Stimulated activated CD8-positive, alpha-beta memory T cell treated with anti-CD3 and anti-CD28 coated beads, Interleukin-4, amount 100 ng/mL, for 48 hours (primary cell): ENCODE data around the gene SNHG17.
"Not testable (repeated sequence)": the region's sequence is repeated elsewhere in the genome, so short reads cannot be mapped to it uniquely, and the experiment has no call there.

Experiments
- DNase-seq: peaks from one replicate; pipeline ENCODE4 v3.0.0-alpha.2; 2020

Gene SNHG17

GRCh38 chr20:38447251-38447661 lies 12.1 kb upstream of the SNHG17 start:
- DNase-seq = no peak

DNA sequence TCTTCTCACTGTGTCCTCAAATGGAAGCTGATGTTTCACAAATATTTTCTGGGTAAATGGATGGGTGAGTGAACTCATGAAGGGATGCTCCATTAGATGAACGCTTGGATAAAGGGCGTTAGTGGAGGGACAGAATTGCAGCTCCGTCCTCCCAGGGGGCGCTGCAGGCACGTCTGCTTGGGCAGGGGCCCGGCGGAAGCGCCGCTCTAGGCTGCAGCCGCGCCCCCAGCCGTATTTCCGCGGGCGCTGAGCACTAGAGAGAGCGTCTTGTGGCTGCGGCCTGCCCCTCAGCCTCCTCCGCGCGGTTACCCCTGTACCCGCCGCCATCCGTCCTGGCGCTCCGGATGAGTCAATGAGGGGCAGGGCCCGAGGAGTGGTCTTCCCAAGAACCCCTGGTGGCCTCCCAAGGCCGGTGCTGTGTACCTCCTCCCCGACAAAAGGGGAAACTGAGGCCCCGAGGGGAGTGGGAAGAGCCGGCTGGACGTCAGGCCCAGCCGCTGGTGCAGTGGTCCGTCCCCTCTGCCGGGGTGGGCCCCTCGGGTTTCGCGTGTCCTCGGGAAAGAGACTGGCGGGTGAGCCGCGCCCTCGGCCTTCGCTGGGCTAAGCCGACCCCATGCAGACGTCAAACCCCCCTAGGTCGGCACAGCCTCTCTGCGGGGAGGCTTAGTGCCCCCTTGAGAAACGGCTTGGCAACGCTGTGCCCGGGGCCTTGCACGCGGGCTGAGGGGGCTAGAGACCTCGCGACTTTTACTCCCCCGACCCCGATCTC lies 11.5 kb upstream of the SNHG17 start:
- DNase-seq = peak; percentile 97

GRCh38 chr20:38445901-38446425 lies 10.8 kb upstream of the SNHG17 start:
- no peak for DNase-seq

DNA sequence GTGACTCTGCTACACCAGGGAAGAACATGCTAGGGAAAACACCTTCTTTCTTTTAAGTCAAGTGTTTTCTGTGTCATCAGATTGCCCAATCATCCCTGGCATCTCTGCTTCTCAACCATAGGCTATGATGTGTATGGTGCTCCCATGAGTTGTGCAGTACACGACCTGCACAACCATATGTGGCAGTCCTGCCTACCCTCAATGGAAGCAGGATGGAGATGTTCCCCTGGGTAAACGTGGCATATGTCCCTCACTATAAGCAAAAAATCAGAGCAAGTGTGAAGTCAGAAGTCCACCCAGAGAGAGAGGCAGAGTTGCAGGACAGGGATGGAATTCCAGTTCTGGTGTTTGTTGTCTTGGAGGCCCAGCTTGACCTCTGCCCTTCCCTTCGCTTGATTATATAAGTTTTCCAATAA lies 10.3 kb upstream of the SNHG17 start:
- DNase-seq = no peak

- no peak for DNase-seq
Observed at GRCh38 chr20:38441916-38442315, 6.8 kb upstream of the SNHG17 start.

DNA sequence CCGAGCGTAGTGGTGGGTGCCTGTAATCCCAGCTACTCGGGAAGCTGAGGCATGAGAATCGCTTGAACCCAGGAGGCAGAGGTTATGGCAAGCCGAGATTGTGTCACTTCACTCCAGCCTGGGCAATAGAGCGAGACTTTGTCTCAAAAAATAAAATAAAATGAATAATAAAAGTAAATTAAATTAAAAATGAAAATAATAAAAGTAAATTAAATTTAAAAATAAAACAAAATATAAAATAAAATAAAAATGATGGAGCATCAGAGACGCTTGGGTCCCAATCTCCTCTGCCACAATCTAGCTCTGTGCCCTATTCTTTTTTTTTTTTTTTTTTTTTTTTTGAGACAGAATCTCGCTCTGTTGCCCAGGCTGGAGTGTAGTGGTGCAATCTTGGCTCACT lies 6.0 kb upstream of the SNHG17 start:
- DNase-seq = not testable (repeated sequence)

GRCh38 chr20:38437796-38438195 lies 2.7 kb upstream of the SNHG17 start:
- no peak for DNase-seq

GRCh38 chr20:38435555-38435939 lies 419 bp upstream of the SNHG17 start:
- no peak for DNase-seq

DNA sequence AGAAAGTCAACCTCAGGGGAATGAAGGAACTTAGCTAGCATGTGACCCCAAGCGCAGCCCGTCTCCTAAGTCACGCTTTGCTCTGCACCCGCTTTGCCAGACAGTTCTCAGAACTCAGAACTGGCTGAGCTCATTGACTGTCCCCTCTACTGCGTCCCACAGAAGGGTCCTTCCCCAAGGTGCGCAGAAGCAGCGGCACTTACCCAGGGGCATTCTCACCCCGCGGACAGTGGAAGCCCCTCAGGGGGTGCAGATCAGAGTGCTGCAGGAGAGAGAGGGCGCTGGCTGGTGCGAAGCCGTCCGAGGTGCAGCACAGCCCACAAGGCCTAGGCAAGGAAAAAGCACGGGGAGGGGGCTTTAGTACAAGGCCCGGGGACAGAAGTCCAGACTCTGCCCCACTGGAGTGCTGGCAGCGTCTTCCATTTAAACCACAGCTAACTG lies 807 bp downstream of the SNHG17 start:
- DNase-seq = no peak

DNA sequence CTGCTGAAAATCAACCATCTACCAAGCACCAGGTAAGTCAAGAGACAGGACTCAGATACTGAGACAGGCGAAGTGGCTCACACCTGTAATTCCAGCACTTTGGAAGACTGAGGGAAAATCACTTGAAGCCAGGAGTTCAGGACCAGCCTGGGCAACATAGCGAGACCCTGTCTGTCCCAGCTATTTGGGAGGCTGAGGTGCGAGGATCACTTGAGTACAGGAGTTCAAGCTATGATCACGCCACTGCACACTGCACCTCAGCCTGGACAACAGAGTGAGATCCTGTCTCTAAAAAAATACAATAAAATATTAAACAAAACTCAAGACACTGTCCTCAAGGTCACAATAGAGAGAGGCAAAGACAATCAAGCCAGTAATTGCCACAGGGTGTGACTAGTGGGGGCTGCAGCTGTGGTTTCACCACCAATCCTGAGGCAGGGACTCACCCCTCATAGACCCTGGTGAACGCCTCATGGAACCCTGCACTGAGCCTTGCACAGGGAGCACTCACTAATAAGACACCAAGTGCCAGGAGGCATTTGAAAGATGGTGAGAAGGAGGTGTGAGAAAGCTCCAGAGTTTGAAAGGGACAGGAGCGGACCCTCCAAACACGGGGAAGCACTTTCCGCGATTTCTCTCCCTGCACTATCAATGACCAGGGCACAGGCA lies 1.7 kb downstream of the SNHG17 start:
- no peak for DNase-seq

- not testable (repeated sequence) for DNase-seq
Observed at GRCh38 chr20:38432870-38433269, 2.3 kb downstream of the SNHG17 start.

- no peak for DNase-seq
Observed at GRCh38 chr20:38432292-38432691, 2.8 kb downstream of the SNHG17 start.

DNA sequence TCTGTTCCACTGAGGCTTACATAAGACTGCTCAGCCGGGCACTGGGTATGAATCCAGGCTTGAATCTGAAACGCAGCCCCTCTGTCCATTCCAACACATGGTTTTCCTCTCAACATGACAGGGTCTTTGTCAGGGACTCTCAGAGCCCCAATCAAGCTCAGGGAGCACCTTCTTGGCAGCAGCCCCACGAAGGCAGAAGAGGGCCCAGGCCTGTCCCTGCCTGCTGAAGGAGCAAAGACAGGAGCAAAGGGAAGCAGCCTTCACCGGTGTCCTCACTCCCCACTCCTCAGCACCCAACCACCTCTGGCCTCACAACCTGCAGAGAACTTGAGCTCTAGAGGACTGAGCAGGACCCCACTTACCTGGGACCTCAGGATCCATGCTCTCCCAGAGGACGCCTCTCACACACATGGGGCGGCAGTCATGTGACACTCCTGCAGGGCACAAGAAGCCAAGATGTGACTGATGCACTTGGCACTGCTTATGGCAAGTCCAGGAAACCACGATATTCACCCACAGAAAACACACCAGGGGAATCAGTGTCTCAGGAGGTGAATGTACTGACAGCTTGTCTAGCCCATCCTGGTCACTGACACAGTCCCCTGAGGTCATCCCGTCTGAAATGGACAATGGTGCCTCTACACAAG lies 4.3 kb downstream of the SNHG17 start:
- DNase-seq = no peak

DNA sequence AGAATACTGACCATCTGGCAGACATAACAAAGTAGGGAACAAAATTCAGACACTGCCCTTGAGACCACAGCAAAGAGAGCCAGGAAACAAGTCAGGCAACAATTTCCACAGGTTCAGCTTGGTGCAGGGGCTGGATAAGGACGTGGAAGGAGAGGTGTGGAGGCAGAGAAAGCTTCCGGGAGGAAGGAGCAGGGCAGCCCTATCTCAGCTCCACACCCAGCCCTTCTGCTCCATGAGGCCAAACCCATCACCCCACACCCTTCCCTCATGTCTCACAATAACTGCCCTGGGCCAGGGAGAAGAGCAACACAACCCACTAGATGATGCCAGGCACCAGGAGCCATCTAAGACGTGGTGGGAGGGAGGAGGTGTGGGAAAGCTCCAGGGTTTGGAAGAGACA lies 5.8 kb downstream of the SNHG17 start:
- no peak for DNase-seq

DNA sequence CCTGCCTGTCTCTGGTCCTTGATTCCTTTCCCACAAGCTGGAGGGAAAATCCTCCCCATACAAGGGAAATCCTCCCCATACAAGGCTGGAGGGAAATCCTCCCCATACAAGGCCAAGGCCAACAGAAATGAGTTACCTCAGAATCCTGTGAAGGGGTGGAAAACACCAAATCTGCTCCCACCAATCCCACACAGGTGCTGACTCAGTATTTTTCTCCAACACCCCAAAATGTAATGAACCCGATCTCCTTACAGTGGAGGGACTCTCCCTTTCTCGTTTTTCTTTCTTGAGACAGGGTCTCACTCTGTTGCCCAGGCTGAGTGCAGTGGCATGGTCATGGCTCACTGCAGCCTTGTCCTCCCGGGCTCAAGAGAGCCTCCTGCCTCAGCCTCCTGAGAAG lies 6.3 kb downstream of the SNHG17 start:
- no peak for DNase-seq

DNA sequence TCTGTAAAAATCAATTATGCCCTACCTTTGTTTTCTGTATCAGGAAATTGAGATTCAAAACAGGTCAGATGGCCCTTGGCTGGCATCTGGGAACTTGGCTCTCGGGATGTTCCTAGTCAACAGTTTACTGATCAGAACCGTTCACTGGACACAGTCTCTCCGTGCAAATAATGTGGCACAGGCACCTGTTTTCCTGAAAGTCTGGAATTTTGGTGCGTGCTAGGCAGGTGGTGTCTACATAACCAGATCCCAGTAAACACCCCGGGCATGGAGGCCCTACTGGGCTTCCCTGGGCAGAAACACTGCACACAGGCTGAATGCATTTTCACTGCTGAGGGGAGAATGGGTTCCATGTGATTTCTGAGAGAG lies 7.5 kb downstream of the SNHG17 start:
- DNase-seq = no peak

GRCh38 chr20:38426006-38426897 lies 8.9 kb downstream of the SNHG17 start:
- peak; percentile 55 for DNase-seq

DNA sequence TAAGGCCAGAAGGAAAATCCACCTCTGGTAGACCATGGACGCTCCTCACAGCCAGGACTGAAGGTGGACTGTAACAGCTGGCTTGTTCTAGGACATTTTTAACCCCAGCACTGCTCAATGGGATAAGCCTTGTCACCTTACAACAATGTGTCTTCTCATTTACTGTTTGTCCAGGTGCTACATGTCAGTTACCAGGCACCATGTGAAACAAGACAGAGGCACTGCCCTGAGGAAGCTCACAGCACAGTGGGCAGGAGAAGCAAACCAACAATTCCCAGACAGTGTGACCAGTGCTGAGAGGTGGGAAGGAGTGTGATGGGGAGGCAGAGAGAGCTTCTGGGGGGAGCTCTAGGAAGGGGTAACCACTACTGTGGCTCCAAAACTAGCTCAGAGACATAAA lies 10.7 kb downstream of the SNHG17 start:
- DNase-seq = no peak

- DNase-seq = no peak
Observed at GRCh38 chr20:38423541-38423940, 11.6 kb downstream of the SNHG17 start.

DNA sequence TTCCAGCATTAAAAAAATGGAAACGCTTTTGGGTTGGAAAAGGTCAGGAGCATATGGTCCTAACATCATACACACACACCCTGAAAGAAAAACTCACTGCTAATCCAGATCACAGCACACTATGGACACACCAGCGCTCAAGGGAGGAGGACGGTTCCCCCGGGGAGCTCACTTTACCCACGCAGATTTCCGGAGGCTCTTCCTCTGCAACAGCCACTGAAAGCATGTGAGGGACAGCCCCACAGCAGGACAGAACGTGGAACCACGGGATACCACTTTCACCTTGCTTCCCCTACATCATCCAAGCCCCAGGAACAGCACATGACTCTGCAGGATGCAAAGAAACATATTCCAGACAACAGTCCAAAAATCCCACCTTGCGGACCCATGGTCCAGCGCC lies 13.2 kb downstream of the SNHG17 start:
- DNase-seq = no peak

DNA sequence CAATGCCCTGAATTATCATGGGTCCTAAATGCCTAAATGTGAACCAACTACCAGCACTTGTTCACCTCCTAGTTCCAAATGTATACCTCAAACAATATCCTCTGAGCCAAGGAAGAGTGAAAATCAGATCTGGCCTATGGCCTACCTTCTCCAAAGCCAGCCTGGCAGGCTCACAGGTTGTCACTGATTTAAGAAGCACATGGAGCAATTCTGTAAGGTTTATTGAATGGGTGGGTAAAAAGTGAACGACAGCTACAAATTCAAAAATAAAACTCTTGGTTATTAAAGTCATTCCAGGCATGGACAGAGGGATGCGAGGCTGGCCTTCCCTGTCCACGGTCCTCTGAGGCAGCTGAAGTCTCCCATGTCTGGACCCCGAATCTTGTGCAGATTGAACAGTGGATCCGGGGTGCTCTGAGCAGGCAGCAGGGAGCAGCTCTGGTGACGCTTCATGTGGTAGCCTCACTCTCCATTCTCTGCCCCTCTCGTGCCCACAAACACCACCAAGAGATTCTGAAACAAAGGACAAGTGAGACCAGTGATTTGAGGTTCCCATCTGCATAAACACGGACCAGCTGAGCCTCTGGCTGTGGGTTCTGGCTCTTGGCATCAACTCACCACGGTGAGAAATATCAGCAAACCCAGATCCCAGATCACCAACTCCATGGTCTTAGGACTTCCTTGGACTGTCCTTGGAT lies 14.6 kb downstream of the SNHG17 start:
- no peak for DNase-seq

GRCh38 chr20:38418509-38419204 lies 16.5 kb downstream of the SNHG17 start:
- DNase-seq = no peak
